GM19395 (cell line): ENCODE data around the gene CD44.
"Not testable (repeated sequence)": the region's sequence is repeated elsewhere in the genome, so short reads cannot be mapped to it uniquely, and the experiment has no call there.

Experiments
- ATAC-seq: cut with Tn5 transposase; IDR thresholded peaks from one replicate; pipeline ENCODE4 v1.9.1; 2021; ENCODE audit warnings: mild to moderate bottlenecking, moderate library complexity; ENCODE audit not compliant: unreplicated experiment

Gene CD44

GRCh38 chr11:35207471-35208403 is 68.8 kb downstream of the CD44 start:
- no peak for ATAC-seq

GRCh38 chr11:35208795-35209194 is 69.8 kb downstream of the CD44 start:
- no peak for ATAC-seq

- ATAC-seq: no peak
These were observed 72.0 kb downstream of the CD44 start for GRCh38 chr11:35210876-35211546.

- no peak for ATAC-seq
These were observed 73.0 kb downstream of the CD44 start for GRCh38 chr11:35211952-35212351.

GRCh38 chr11:35214226-35214770 is 75.3 kb downstream of the CD44 start:
- no peak for ATAC-seq

GRCh38 chr11:35214792-35215193 is 75.8 kb downstream of the CD44 start:
- ATAC-seq: no peak

- ATAC-seq: no peak
These were observed 77.0 kb downstream of the CD44 start for GRCh38 chr11:35215945-35216344.

- peak; percentile 57 for ATAC-seq
These were observed 78.1 kb downstream of the CD44 start for GRCh38 chr11:35216962-35217678.

- no peak for ATAC-seq
These were observed 80.0 kb downstream of the CD44 start for GRCh38 chr11:35218956-35219355.

- no peak for ATAC-seq
These were observed 84.4 kb downstream of the CD44 start for GRCh38 chr11:35223371-35223796.

- ATAC-seq: no peak
These were observed 85.0 kb downstream of the CD44 start for GRCh38 chr11:35223991-35224390.

- ATAC-seq: no peak
These were observed 87.1 kb downstream of the CD44 start for GRCh38 chr11:35225946-35226520.

- not testable (repeated sequence) for ATAC-seq
These were observed 87.8 kb downstream of the CD44 start for GRCh38 chr11:35226756-35227155.

- ATAC-seq: no peak
These were observed 88.8 kb downstream of the CD44 start for GRCh38 chr11:35227576-35228327.

- ATAC-seq: no peak
These were observed 89.4 kb downstream of the CD44 start for GRCh38 chr11:35228328-35228725.

- ATAC-seq: no peak
These were observed 91.4 kb downstream of the CD44 start for GRCh38 chr11:35230388-35230787.

GRCh38 chr11:35231076-35231860 is 92.3 kb downstream of the CD44 start:
- ATAC-seq: no peak

- no peak for ATAC-seq
These were observed 93.9 kb downstream of the CD44 start for GRCh38 chr11:35232891-35233330.

GRCh38 chr11:35233518-35233917 is 94.5 kb downstream of the CD44 start:
- no peak for ATAC-seq
